GM13976 (cell line): ENCODE results near the gene CSNK1D.

ENCODE experiments used
- DNase-seq: peaks from one replicate; pipeline ENCODE4 v3.0.0; 2012; ENCODE audit warnings: low spot score
- in situ Hi-C: fragments of 300-500 bp; cut with MboI; formaldehyde crosslinking; loops from one replicate; pipeline ENCODE4 v1.12.0; 2022; ENCODE audit warnings: low sequenced_read_pairs, mixed read lengths, inconsistent platforms; ENCODE audit not compliant: unreplicated experiment
- TF ChIP-seq, protein P1 (sequence below): IDR thresholded peaks from 2 replicates; pipeline ENCODE4 v1.5.1; 2012; ENCODE audit warnings: borderline replicate concordance, mild to moderate bottlenecking; ENCODE audit not compliant: insufficient read depth; ENCODE audit errors: extremely low read depth, missing control alignments, control extremely low read depth

The CSNK1D gene

GRCh38 chr17:82283208-82283749, 9.8 kb upstream of the CSNK1D start:
- no peak for DNase-seq
- TF ChIP-seq, protein P1, sequence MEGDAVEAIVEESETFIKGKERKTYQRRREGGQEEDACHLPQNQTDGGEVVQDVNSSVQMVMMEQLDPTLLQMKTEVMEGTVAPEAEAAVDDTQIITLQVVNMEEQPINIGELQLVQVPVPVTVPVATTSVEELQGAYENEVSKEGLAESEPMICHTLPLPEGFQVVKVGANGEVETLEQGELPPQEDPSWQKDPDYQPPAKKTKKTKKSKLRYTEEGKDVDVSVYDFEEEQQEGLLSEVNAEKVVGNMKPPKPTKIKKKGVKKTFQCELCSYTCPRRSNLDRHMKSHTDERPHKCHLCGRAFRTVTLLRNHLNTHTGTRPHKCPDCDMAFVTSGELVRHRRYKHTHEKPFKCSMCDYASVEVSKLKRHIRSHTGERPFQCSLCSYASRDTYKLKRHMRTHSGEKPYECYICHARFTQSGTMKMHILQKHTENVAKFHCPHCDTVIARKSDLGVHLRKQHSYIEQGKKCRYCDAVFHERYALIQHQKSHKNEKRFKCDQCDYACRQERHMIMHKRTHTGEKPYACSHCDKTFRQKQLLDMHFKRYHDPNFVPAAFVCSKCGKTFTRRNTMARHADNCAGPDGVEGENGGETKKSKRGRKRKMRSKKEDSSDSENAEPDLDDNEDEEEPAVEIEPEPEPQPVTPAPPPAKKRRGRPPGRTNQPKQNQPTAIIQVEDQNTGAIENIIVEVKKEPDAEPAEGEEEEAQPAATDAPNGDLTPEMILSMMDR, result no peak
- in situ Hi-C loops, result no loop called here

- DNase-seq, result no peak
- in situ Hi-C loops, result no loop called here
- TF ChIP-seq, protein P1, result no peak
Measured at GRCh38 chr17:82282239-82283207, 9.0 kb upstream of the CSNK1D start.

DNA sequence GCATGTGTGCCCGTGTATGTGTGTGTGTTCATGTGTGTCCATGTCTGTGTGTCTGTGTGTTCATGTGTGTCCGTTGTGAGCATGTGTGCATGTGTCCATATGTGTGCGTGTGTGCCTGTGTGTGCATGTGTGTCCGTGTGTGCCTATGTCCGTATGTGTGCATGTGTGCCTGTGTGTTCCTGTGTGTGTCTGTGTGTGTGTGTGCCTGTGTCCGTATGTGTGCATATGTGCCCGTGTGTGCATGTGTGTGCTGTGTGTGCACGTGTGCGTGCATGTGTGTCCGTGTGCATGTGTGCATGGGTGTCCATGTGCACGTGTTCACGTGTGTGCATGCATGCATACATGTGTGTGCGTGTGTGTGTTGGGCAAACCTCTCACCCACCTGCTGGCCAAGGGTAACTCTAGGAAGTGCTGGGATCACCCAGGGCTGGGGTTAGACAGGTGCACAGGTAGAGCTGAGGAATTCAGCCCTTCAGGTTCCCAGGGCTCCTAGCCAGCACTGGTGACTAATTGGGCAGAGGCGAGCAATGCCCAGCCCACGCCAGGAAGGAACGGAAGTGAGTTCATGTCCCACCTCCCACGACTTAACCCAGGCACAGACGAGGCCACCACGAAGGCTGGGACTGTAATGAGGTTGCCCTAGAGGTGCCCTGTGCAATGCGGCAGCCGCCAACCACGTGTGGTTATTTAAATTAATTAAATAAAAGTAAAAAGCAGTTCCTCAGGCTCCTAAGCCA, 8.2 kb upstream of the CSNK1D start:
- in situ Hi-C loops, result no loop called here
- TF ChIP-seq, protein P1, result no peak
- DNase-seq, result no peak

DNA sequence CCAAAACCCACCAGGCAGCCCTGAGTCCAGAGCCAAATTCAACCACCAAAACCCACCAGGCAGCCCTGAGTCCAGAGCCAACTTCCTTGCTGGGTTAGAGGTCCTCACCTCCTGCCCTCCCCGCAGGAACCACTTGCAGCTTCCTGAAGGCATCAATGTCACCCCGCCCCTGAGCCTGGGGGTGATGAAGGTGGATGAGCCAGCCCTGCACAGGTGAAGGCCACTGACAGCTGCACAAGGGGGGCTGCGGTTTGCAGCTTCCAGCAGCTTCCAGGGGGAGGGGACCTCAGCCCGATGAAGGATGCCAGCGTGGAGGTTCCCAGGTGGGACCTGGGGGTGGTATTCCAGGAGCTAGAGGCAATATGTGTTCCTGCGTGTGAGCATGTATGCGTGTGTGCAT, 7.6 kb upstream of the CSNK1D start:
- TF ChIP-seq, protein P1, result no peak
- no peak for DNase-seq
- in situ Hi-C loops, result no loop called here

DNA sequence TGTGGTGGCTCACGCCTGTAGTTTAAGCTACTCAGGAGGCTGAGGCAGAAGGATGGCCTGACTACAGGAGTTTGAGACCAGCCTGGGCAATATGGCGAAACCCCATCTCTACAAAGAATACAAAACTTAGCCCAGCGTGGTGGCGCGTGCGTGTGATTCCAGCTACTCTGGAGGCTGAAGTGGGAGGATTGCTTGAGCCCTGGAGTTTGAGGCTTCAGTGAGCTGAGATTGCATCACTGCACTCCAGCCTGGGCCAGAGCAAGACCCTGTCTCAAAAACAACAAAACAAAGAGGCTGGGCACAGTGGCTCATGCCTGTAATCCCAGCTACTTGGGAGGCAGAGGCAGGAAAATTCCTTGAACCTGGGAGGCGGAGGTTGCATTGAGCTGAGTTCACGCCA, 7.0 kb upstream of the CSNK1D start:
- TF ChIP-seq, protein P1, result no peak
- no peak for DNase-seq
- in situ Hi-C loops, result no loop called here

DNA sequence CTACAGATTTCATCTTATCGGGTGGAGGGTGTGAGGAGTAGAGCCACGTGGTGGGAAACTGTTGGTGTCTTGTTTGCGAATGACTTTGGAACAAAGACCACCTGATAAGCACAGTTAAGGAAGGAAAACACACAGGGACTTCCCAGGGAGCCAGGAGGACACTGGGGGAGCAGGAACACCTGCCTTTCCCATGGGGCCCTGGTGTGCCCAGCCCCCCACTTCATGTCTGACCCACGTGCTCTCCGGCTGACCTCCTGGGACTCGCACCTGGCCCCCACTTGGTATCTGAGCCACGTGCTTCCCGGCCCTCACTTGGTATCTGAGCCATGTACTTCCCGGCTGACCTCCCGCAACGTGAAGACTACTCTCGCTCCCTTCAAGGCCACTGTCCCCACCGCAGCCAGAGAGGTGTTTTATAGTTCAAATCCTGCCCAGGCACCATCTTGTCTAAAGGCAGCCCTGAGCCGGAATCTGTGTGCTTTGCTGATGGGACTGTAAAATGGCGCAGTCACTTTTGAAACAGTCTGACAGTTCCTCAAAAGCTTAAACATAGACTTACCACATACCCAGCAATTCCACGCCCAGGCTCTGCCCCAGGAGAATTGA, 5.4 kb upstream of the CSNK1D start:
- no peak for DNase-seq
- in situ Hi-C loops, result no loop called here
- TF ChIP-seq, protein P1, result no peak
